IMR-90 (cell line): Measurements from ENCODE around the gene B9D1. TPM values are rescaled to one million over a fixed set of nuclear protein-coding genes. Genes with fewer than 3 reads are reported as not detected.

Experiments used
- ATAC-seq: fragments of 200-7000 bp; cut with Tn5 transposase; 2 replicates; pipeline ENCODE4 v1.9.1; 2020; ENCODE audit warnings: low read depth, mild to moderate bottlenecking, moderate library complexity
- BruUV-seq: library from RNA; stranded (reverse); fragments of 400-500 nt; replicated peaks from 2 replicates; lab custom pipeline; 2021; lab: Mats Ljungman, UMichigan
- CTCF ChIA-PET: fragments of 300-600 bp; formaldehyde crosslinking; extraction: SDS; loops from one replicate; lab custom pipeline; 2021; ENCODE audit warnings: antibody characterized with exemption; lab: Yijun Ruan, JAX
- POLR2A ChIA-PET: fragments of 300-600 bp; sonication (Branson Sonifier 250); formaldehyde crosslinking; loops from one replicate; lab custom pipeline; 2022; ENCODE audit warnings: antibody characterized with exemption; ENCODE audit not compliant: unreplicated experiment; lab: Charles Lee
- DNase-seq: peaks from one replicate; pipeline ENCODE4 v3.0.0; 2013
- H2AFZ ChIP-seq: replicated peaks from 2 replicates; pipeline ENCODE3; 2013; ENCODE audit warnings: low read length, mild to moderate bottlenecking; ENCODE audit not compliant: poor library complexity
- H2AK5ac ChIP-seq: 2 replicates; pipeline ENCODE4 v1.6.1; 2013; ENCODE audit warnings: low read depth, low read length, inconsistent platforms
- H2AK9ac ChIP-seq: replicated peaks from 2 replicates; pipeline ENCODE3; 2013; ENCODE audit warnings: mild to moderate bottlenecking, low read depth, low read length, moderate library complexity; ENCODE audit not compliant: poor library complexity
- H2BK120ac ChIP-seq: 2 replicates; pipeline ENCODE4 v1.6.1; 2013; ENCODE audit warnings: low read depth, low read length, inconsistent platforms
- H2BK15ac ChIP-seq: 3 replicates; pipeline ENCODE4 v1.6.1; 2013; ENCODE audit warnings: low read depth, low read length, inconsistent platforms
- H2BK20ac ChIP-seq: 2 replicates; pipeline ENCODE4 v1.6.1; 2013; ENCODE audit warnings: low read depth, mild to moderate bottlenecking, inconsistent platforms, low read length, moderate library complexity
- H2BK5ac ChIP-seq: 2 replicates; pipeline ENCODE4 v1.6.1; 2013; ENCODE audit warnings: mild to moderate bottlenecking, low read depth, low read length, inconsistent platforms; ENCODE audit not compliant: poor library complexity, severe bottlenecking
- H3K14ac ChIP-seq: replicated peaks from 2 replicates; pipeline ENCODE4 v1.6.1; 2013; ENCODE audit warnings: low read depth, low read length, inconsistent platforms
- H3K18ac ChIP-seq: 2 replicates; pipeline ENCODE4 v1.6.1; 2013; ENCODE audit warnings: low read depth, low read length, control low read depth
- H3K23ac ChIP-seq: 2 replicates; pipeline ENCODE4 v1.6.1; 2013; ENCODE audit warnings: low read depth, low read length, inconsistent platforms
- H3K27ac ChIP-seq: 2 replicates; pipeline ENCODE4 v1.5.1; 2013; ENCODE audit warnings: mild to moderate bottlenecking, control low read depth, low read length; ENCODE audit not compliant: insufficient read depth
- H3K27me3 ChIP-seq: 2 replicates; pipeline ENCODE4 v1.6.1; 2013; ENCODE audit warnings: low read length; ENCODE audit not compliant: control insufficient read depth, insufficient read depth
- H3K36me3 ChIP-seq: 2 replicates; pipeline ENCODE4 v1.6.1; 2013; ENCODE audit warnings: low read length, mixed read lengths; ENCODE audit not compliant: control insufficient read depth, insufficient read depth
- H3K4ac ChIP-seq: 2 replicates; pipeline ENCODE4 v1.6.1; 2013; ENCODE audit warnings: low read depth, low read length, inconsistent platforms
- H3K4me1 ChIP-seq: 2 replicates; pipeline ENCODE4 v1.6.1; 2013; ENCODE audit warnings: low read length, mixed read lengths; ENCODE audit not compliant: control insufficient read depth, insufficient read depth
- H3K4me2 ChIP-seq: 2 replicates; pipeline ENCODE4 v1.6.1; 2013; ENCODE audit warnings: low read depth, mild to moderate bottlenecking, control low read depth, low read length, moderate library complexity
- H3K4me3 ChIP-seq: 2 replicates; pipeline ENCODE4 v1.5.1; 2013; ENCODE audit warnings: low read depth, mild to moderate bottlenecking, control low read depth, low read length, moderate library complexity; ENCODE audit not compliant: insufficient read depth
- H3K56ac ChIP-seq: 2 replicates; pipeline ENCODE4 v1.6.1; 2013; ENCODE audit warnings: low read length, inconsistent platforms; ENCODE audit not compliant: insufficient read depth; ENCODE audit errors: extremely low read depth
- H3K79me1 ChIP-seq, 2 experiments: 2 replicates each; pipeline ENCODE4 v1.6.1; 2013; ENCODE audit warnings: low read length in 2 of 2, inconsistent platforms in 1 of 2, low read depth in 1 of 2
- H3K9ac ChIP-seq: 2 replicates; pipeline ENCODE4 v1.6.1; 2013; ENCODE audit warnings: low read depth, low read length, control low read depth
- H3K9me1 ChIP-seq: 2 replicates; pipeline ENCODE4 v1.6.1; 2013; ENCODE audit warnings: low read length, inconsistent platforms; ENCODE audit not compliant: insufficient read depth
- H3K9me3 ChIP-seq: 2 replicates; pipeline ENCODE4 v1.6.1; 2013; ENCODE audit warnings: low read length; ENCODE audit not compliant: control insufficient read depth, insufficient read depth
- H4K20me1 ChIP-seq: 2 replicates; pipeline ENCODE4 v1.6.1; 2013; ENCODE audit warnings: low read length, inconsistent platforms; ENCODE audit not compliant: insufficient read depth
- H4K5ac ChIP-seq: 2 replicates; pipeline ENCODE4 v1.6.1; 2013; ENCODE audit warnings: mild to moderate bottlenecking, low read depth, low read length, control low read depth
- H4K8ac ChIP-seq, 2 experiments: 2 replicates each; pipeline ENCODE4 v1.6.1; 2013; ENCODE audit warnings: low read depth in 2 of 2, low read length in 2 of 2, control low read depth in 1 of 2, inconsistent platforms in 1 of 2
- H4K91ac ChIP-seq: 2 replicates; pipeline ENCODE4 v1.6.1; 2013; ENCODE audit warnings: low read depth, low read length, inconsistent platforms; ENCODE audit not compliant: insufficient read depth
- BHLHE40 ChIP-seq: fragments of 150-350 bp; IDR thresholded peaks from 2 replicates; pipeline ENCODE4 v1.6.1; 2016; ENCODE audit warnings: mild to moderate bottlenecking, low read depth, low read length
- MAFK ChIP-seq: IDR thresholded peaks from 2 replicates; pipeline ENCODE4 v1.6.1; 2012; ENCODE audit warnings: low read depth, low read length, improper control_type of control experiment
- MAZ ChIP-seq: IDR thresholded peaks from 2 replicates; pipeline ENCODE4 v1.6.1; 2012; ENCODE audit warnings: low read depth, mild to moderate bottlenecking, low read length, improper control_type of control experiment, moderate library complexity, borderline replicate concordance
- RAD21 ChIP-seq: IDR thresholded peaks from 2 replicates; pipeline ENCODE4 v1.6.1; 2012; ENCODE audit warnings: low read length, improper control_type of control experiment
- RCOR1 ChIP-seq: IDR thresholded peaks from 2 replicates; pipeline ENCODE4 v1.6.1; 2012; ENCODE audit warnings: mild to moderate bottlenecking, low read length, improper control_type of control experiment; ENCODE audit not compliant: insufficient replicate concordance
- WGBS, 2 experiments: methylation state at CpG; one replicate each; pipeline versions ENCODE4 v1.1.5 to v1.1.7; 2013; ENCODE audit warnings: missing lambda C conversion rate in 2 of 2; ENCODE audit not compliant: insufficient read length in 1 of 2; ENCODE audit errors: extremely low coverage in 2 of 2; 5-methylcytosine and 5-hydroxymethylcytosine counted together
- dilution Hi-C: fragments of 300-500 bp; cut with HindIII; formaldehyde crosslinking; loops from one replicate; pipeline ENCODE4 v1.14.3; 2018; ENCODE audit warnings: low sequenced_read_pairs; ENCODE audit not compliant: unreplicated experiment
- in situ Hi-C: fragments of 300-500 bp; cut with MboI; formaldehyde crosslinking; loops from 3 replicates; pipeline ENCODE4 v1.14.3; 2019; ENCODE audit warnings: low sequenced_read_pairs, inconsistent platforms, mixed read lengths
- intact Hi-C: fragments of 100-400 bp; cut with micrococcal nuclease; formaldehyde crosslinking; loops from 2 replicates; pipeline ENCODE4 v1.10.0; 2022
- polyA plus RNA-seq, 3 experiments: library from polyadenylated mRNA; depleted of rRNA; stranded (reverse); fragments of >200 nt; gene quantifications; 2 replicates each; pipeline ENCODE4 v1.2.3, GENCODE V29; 2012; ENCODE audit warnings: low replicate concordance in 1 of 3
- total RNA-seq: library from RNA; depleted of rRNA; stranded (reverse); fragments of >200 nt; gene quantifications from 2 replicates; pipeline ENCODE4 v1.2.3, GENCODE V29; 2012
- TF ChIP-seq, protein P1 (sequence below): conservative IDR thresholded peaks from 2 replicates; pipeline ENCODE4 v1.5.1; 2012; ENCODE audit warnings: mild to moderate bottlenecking, low read depth, low read length, improper control_type of control experiment

Gene B9D1
- total and polyA plus RNA-seq, 2 of the 4 experiments (the other 2 are of a cell fraction): 42.5 to 43.8 TPM

DNA sequence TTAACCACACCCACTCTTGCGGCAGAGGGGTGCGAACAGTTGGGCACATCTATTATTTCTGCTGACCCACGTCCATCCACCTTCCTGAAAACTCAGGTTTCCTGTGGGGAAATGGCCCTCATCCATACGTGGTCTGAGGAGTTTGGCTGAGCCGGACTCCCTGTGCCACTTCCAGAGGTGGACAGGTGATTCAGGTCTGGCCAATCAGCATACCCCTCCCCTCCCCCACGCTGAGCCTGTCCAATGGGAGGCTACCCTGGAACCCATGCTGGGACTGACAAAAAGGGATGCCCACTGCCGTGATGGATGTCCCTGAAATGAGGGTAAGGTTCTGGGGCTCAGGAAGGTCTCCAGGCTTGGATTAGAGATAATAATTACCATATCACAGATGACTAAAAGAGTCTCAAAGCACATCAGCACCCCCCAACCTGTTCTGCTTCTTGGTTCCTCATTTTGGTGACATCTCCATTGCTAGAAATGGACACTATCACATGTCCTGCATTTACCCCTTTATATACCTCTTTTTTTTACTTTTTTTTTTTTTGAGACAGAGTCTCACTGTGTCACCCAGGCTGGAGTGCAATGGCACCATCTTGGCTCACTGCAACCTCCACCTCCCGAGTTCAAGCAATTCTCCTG, 10.5 kb upstream of the B9D1 start:
- in situ Hi-C loops (no loop called here), intact Hi-C loops (no loop called here), dilution Hi-C loops (no loop called here)
- ATAC-seq (no peak), DNase-seq (no peak)
- Histone ChIP-seq H3K9me1 (peaks cover 3% of the 10 kb centered on the region; the same call in 1 of the 2 replicates), H2BK120ac (no peak overlapping the region), H4K8ac (no peak overlapping the region), H3K23ac (no peak overlapping the region), H2BK15ac (no peak overlapping the region), H2BK20ac (no peak overlapping the region), H3K79me1 (peaks cover 10 to 13% of the 10 kb centered on the region in 2 experiments), H2AK5ac (no peak overlapping the region), H4K20me1 (no peaks in the 10 kb centered on the region; the same call in 1 of the 2 replicates), H2AK9ac (no peak overlapping the region), H3K27ac (no peak overlapping the region), H3K4ac (no peak overlapping the region), H3K4me1 (0 out of 2 replicates have a peak, but pooled peaks cover 4% of the 10 kb centered on the region), H3K18ac (no peak overlapping the region), H2AFZ (no peak overlapping the region), H3K56ac (no peak overlapping the region), H3K4me2 (no peak overlapping the region), H3K9ac (no peak overlapping the region), H4K5ac (no peak overlapping the region), H2BK5ac (no peak overlapping the region), H3K9me3 (no peaks in the 10 kb centered on the region), H4K91ac (no peak overlapping the region), H3K14ac (no peak overlapping the region), H3K36me3 (peaks cover 2% of the 10 kb centered on the region; the same call in 1 of the 2 replicates), H3K4me3 (no peak overlapping the region), H3K27me3 (no peaks in the 10 kb centered on the region)
- CTCF ChIA-PET: no interaction called here
- TF ChIP-seq RAD21: no peak
- TF ChIP-seq BHLHE40: no peak
- TF ChIP-seq, protein P1, sequence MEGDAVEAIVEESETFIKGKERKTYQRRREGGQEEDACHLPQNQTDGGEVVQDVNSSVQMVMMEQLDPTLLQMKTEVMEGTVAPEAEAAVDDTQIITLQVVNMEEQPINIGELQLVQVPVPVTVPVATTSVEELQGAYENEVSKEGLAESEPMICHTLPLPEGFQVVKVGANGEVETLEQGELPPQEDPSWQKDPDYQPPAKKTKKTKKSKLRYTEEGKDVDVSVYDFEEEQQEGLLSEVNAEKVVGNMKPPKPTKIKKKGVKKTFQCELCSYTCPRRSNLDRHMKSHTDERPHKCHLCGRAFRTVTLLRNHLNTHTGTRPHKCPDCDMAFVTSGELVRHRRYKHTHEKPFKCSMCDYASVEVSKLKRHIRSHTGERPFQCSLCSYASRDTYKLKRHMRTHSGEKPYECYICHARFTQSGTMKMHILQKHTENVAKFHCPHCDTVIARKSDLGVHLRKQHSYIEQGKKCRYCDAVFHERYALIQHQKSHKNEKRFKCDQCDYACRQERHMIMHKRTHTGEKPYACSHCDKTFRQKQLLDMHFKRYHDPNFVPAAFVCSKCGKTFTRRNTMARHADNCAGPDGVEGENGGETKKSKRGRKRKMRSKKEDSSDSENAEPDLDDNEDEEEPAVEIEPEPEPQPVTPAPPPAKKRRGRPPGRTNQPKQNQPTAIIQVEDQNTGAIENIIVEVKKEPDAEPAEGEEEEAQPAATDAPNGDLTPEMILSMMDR: no peak
- no peak for TF ChIP-seq MAZ
- no peak for TF ChIP-seq MAFK
- TF ChIP-seq RCOR1: no peak
- POLR2A ChIA-PET: no interaction called here
- WGBS, 2 experiments: no CpG with 5 or more reads among the region's 8 CpGs
- no TSS peak for BruUV-seq
